PFSK-1 (cell line): Measurements from ENCODE around the gene LGALS12.

Experiments used
- POLR2AphosphoS5 ChIP-seq: IDR thresholded peaks from 2 replicates; pipeline ENCODE4 v1.6.1; 2012; ENCODE audit warnings: low read depth, mild to moderate bottlenecking, control low read depth, low read length, moderate library complexity
- TF ChIP-seq, protein P1 (sequence below), 2 experiments: IDR thresholded peaks; 2 replicates each; pipeline versions ENCODE4 v1.6.1 to v1.8.0; 2011 to 2012; ENCODE audit warnings: low read depth in 2 of 2, low read length in 2 of 2, control low read depth in 1 of 2, inconsistent platforms in 1 of 2, mild to moderate bottlenecking in 1 of 2, moderate library complexity in 1 of 2; ENCODE audit not compliant: insufficient read depth in 1 of 2

DNA sequence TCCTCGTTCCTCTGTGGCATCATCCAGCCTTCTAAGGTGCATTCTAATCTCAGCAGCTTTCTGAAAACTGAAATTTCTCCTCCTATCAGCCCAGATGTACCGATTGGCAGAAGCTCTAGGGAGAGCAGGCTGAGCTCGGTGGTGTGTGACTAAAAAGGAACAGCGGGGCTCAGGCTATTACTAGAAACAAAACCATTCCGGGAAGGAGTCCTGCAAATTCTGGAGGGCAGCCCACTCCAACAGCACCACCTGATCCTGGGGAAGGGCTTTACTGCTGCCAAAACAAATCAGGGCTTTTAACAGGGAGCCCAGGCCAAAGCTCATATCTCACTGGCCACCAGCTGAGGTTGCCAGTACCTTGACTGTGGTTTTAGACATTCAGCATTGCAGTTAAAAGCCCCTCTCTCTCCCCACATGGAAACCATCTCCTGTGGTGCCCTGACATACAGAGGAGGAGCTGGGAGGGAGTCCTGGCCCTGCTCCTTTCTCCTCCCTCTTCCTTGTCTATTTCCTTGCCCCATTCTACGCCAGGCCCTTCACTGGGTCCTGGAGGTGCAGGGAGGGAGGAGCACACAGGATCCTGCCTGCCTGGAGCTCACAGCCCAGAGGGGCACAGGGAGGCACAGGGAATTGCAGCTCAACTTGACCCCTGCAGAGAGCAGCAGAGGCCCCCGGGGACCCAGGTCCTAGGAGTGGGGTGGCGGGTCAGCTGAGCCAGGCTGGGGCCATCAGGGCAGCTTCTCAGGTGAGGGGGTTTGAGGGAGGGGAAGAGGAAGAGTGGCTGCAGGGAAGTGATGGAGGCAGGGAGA lies 31.6 kb downstream of the LGALS12 start:
- TF ChIP-seq POLR2AphosphoS5: no peak
- TF ChIP-seq, protein P1, sequence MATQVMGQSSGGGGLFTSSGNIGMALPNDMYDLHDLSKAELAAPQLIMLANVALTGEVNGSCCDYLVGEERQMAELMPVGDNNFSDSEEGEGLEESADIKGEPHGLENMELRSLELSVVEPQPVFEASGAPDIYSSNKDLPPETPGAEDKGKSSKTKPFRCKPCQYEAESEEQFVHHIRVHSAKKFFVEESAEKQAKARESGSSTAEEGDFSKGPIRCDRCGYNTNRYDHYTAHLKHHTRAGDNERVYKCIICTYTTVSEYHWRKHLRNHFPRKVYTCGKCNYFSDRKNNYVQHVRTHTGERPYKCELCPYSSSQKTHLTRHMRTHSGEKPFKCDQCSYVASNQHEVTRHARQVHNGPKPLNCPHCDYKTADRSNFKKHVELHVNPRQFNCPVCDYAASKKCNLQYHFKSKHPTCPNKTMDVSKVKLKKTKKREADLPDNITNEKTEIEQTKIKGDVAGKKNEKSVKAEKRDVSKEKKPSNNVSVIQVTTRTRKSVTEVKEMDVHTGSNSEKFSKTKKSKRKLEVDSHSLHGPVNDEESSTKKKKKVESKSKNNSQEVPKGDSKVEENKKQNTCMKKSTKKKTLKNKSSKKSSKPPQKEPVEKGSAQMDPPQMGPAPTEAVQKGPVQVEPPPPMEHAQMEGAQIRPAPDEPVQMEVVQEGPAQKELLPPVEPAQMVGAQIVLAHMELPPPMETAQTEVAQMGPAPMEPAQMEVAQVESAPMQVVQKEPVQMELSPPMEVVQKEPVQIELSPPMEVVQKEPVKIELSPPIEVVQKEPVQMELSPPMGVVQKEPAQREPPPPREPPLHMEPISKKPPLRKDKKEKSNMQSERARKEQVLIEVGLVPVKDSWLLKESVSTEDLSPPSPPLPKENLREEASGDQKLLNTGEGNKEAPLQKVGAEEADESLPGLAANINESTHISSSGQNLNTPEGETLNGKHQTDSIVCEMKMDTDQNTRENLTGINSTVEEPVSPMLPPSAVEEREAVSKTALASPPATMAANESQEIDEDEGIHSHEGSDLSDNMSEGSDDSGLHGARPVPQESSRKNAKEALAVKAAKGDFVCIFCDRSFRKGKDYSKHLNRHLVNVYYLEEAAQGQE (IDR thresholded peaks at IDR 0.05; ENCODE audit: insufficient read depth in 1 of 2, low read depth in 2 of 2, low read length in 2 of 2): no peak
